Measurements from ENCODE around the gene TRAF1.

TRAF1 gene

DNA sequence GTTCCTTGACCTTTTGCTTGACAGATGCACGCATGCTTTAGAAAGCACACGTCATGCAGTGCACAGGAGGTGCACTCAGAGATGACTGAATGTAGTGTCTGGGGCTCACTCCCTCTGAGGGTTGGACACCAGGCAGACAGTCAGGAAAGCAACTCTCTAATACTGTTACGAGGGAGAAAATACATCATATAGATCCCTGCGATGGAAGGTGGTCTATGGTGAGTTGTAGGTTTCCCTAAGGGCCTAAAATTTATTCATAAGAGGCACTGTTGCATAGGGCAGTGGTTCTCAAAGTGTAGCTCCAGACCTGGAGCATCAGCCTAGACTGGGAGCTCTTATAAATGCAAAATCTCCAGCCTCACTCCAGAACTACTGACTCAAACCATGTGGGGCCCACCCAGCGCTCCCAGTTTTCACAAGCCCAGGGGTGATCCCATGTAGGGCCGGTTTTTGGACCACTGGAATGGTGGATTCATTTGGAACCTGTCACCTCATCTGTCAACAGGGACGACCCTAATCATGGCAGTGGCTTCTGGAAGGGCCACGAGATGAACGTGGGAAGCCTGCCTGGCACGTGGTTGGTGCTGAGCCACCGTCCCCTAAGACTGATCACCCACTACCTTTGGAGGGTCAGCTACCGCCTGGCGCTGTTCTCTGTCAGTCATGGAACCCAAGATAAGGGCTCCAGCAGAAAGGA, 32.8 kb downstream of the TRAF1 start:
- no peak for DNase-seq (ENCODE audit: low read depth)
- TF ChIP-seq, protein P1, sequence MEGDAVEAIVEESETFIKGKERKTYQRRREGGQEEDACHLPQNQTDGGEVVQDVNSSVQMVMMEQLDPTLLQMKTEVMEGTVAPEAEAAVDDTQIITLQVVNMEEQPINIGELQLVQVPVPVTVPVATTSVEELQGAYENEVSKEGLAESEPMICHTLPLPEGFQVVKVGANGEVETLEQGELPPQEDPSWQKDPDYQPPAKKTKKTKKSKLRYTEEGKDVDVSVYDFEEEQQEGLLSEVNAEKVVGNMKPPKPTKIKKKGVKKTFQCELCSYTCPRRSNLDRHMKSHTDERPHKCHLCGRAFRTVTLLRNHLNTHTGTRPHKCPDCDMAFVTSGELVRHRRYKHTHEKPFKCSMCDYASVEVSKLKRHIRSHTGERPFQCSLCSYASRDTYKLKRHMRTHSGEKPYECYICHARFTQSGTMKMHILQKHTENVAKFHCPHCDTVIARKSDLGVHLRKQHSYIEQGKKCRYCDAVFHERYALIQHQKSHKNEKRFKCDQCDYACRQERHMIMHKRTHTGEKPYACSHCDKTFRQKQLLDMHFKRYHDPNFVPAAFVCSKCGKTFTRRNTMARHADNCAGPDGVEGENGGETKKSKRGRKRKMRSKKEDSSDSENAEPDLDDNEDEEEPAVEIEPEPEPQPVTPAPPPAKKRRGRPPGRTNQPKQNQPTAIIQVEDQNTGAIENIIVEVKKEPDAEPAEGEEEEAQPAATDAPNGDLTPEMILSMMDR (IDR thresholded peaks at IDR 0.05; ENCODE audit: insufficient read depth, low read depth, low read length, missing control alignments) = no peak
- no peak overlapping the region for H3K4me3 ChIP-seq (ENCODE audit: low read length)

DNA sequence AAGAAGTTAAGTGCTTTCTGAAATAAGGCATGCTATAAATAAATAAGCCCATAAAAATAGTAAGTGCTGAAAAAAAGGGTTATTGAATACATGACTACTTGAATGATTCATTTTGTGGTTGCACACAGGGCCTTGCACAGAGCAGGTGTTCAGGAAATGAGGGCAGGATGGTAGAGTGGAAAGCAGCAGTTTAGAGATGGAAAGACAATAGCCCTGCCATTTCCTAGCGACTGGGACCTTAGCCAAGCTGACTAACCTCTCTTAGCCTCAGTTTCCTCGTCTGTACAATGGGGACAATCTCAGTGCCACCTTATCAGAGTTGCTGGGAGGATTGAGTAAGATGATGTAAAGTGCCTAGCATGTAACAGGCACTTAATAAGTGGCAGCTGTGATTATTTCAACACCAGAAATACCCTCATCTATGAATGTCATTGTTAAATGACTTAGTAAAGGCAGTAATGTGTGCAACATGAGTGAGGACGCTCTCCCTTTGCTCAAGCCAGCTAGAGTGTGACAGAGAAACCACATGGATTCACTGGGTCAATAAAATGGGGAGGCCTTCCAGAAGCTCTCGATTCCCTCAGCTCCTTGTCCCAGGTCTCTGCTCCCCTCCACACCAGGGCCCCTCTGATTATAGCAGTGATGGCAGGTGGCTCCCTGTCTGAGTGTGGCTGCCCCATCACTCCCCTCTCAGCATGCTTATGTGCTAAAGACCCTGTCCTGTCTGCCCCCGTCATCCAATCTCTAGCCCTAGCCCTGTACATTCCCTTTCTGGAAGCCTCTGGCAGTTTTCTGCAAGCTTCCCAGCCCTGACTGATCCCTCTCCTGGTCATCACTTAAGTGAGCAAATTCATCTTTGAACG, 33.6 kb downstream of the TRAF1 start:
- DNase-seq (ENCODE audit: low read depth) = peak; percentile 81
- H3K4me3 ChIP-seq (ENCODE audit: low read length) = no peak overlapping the region

DNA sequence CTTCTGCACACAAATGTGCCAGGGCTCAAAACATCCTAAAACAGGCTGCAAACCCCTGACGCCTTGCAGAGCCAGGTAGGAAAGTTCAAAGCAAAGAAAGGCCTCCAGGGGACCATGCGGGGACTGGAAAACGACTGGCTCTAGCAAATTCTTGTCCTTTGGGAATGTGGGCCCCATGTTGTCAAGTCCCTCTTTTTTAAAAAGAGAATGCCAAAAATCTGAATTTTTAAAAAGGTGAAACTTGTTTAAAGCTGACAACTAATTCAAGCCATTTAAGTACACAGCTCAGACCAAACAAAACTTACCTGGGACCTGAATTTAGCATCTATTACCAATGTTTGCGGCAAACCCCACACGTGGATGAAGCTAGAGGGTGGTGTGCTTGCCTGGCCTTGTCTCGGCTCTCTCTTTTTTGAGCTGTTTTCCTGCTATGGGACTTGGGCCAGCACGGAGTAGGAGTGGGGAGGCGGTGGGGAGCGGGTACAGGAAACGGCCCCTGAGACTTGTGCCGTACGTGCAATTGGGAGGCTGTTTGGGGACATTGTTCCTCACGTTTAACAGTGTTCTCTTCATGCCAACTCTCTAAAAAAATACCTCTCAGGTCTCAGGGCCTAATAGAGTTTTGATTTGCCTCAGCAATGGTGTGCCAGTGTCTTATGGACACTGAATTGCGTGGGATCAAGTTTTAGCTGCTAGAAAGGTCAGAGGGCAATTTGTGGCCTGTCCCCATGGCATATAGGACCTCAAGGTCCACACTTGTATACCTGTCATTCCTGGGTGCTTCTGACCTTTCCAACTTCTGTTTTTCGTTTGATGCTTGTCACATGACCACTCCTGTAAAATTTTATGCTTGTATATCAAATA, 34.5 kb downstream of the TRAF1 start:
- H3K4me3 ChIP-seq (ENCODE audit: low read length) = no peak overlapping the region
- TF ChIP-seq, protein P1 (IDR thresholded peaks at IDR 0.05; ENCODE audit: insufficient read depth, low read depth, low read length, missing control alignments) = no peak

More for the DNA sequence above, 33.6 kb downstream of the TRAF1 start:
- TF ChIP-seq, protein P1 (IDR thresholded peaks at IDR 0.05; ENCODE audit: insufficient read depth, low read depth, low read length, missing control alignments) = no peak

DNA sequence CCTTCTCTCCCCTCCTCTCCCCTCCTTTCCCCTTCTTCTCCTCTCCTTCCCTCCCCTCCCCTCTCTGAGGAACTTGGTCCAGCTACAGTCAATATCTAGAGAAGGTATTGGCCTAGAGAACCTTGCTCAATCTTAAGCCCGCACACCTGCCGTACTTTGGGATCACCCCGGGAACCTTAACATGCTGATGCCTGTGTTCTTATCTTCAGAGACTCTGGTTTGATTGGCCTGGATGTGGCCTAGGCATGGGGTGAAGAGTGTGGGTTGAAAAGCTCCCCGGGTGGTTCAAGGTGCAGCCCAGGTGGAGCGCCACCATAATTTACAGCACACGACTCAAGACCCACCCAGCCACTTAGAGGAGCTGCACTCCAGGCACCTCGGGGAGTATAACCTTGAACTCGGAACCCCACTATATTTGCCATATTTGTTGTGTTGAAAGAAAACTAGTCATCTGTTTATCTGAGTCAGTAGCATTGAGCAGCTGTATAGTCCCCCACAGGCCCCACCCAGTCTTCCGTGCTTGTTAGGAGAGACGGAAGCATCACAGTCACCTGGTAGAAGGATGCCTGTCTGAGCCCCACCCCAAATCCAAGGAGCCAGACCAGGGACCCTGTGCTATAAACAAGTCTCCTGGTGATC, 35.2 kb downstream of the TRAF1 start:
- TF ChIP-seq, protein P1 (IDR thresholded peaks at IDR 0.05; ENCODE audit: insufficient read depth, low read depth, low read length, missing control alignments) = no peak
- peak; percentile 71 for DNase-seq (ENCODE audit: low read depth)
- no peak overlapping the region for H3K4me3 ChIP-seq (ENCODE audit: low read length)

More for the DNA sequence above, 34.5 kb downstream of the TRAF1 start:
- no peak for DNase-seq (ENCODE audit: low read depth)

DNA sequence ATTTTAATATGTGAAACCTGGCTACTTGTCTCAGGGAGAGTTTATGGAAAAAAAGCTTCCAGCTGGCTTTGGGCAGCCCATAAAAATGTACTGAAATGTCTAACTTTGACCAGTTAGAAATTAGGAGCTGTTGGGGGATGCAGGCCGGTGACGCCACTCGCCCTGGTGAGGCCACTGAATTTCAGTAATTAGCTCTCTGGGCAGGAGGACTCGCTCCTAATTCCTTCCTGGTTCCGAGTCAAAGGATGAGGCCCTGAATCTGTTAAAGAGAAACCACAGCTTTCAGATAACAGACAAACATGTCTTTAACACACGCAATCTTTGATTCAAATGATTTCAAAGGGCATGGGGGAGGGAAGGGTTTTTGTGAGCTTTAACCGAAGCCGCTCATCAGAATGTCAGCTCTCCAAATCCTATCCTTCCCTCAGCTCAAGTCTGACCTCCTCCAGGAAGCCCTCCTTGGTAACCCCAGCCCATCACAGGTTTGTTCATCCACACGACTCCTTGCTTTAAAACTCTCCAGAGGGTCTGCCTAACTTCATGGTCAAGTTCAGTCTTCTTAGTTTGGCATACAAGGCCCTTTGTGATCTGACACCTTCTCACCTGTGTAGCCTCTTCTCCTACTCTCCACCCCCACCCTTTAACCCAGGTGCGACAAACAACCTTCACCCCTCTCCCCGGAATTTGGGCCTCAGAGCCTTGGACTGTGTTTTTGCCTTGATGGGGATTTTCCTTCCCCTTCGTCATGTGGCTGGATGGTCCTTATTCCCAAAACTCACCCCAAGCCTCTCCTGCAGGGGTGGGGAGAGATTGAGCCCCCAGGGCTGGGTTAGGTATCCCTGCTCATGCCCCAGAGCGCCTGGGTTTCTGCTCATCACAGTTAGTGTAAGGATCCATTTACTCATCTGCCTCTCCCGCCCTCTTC, 36.0 kb downstream of the TRAF1 start:
- H3K4me3 ChIP-seq (ENCODE audit: low read length) = no peak overlapping the region
- DNase-seq (ENCODE audit: low read depth) = no peak
- TF ChIP-seq, protein P1 (IDR thresholded peaks at IDR 0.05; ENCODE audit: insufficient read depth, low read depth, low read length, missing control alignments) = no peak
